ENCODE results near the gene MCCC1. TPM values are rescaled to one million over a fixed set of nuclear protein-coding genes. Genes with fewer than 3 reads are reported as not detected.

The MCCC1 gene
- total and polyA plus RNA-seq, 9 donors, result 11.6 to 18.0 (median 13.6) TPM

DNA sequence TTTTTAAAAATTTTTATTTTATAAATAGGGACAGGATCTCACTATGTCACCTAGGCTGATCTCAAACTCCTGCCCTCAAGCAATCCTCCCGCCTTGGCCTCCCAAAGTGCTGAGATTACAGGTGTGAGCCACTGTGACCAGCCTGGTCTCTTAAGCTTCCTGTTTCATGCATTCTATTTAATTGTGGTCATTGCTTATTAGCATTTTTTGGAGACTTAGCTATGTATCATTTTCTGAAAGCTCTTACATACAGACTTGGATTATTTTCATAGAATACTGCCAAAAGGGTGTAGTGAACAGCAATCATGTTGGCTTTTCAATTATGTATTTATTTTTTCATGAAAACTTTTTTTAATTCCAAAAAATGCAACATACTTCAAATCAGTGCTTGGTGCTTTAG lies 67.5 kb downstream of the MCCC1 start:
- no CpG with 5 or more reads among the region's 1 CpG for WGBS (ENCODE audit: insufficient coverage)
- Histone ChIP-seq H3K27ac (ENCODE audit: low read length) (no peak overlapping the region), H3K4me3 (ENCODE audit: low read length) (no peak overlapping the region), H3K4me1 (ENCODE audit: control insufficient read depth, insufficient read depth, low read length) (no peaks in the 10 kb centered on the region), H3K36me3 (ENCODE audit: control insufficient read depth, insufficient read depth, low read length) (peaks cover 32% of the 10 kb centered on the region), H3K27me3 (ENCODE audit: control insufficient read depth, insufficient read depth, low read length) (no peaks in the 10 kb centered on the region), H3K9me3 (replicated peaks; ENCODE audit: control insufficient read depth, low read depth, low read length) (peaks cover 6% of the 10 kb centered on the region)
- no peak for DNase-seq

GRCh38 chr3:183028416-183028815 lies 70.9 kb downstream of the MCCC1 start:
- 100% methylated on average over 1 of the region's 3 CpGs for WGBS (ENCODE audit: insufficient coverage)
- no peak for DNase-seq
- Histone ChIP-seq H3K27me3 (ENCODE audit: control insufficient read depth, insufficient read depth, low read length) (no peaks in the 10 kb centered on the region), H3K4me3 (ENCODE audit: low read length) (no peak overlapping the region), H3K27ac (ENCODE audit: low read length) (no peak overlapping the region), H3K4me1 (ENCODE audit: control insufficient read depth, insufficient read depth, low read length) (no peaks in the 10 kb centered on the region), H3K9me3 (replicated peaks; ENCODE audit: control insufficient read depth, low read depth, low read length) (peaks cover 6% of the 10 kb centered on the region), H3K36me3 (ENCODE audit: control insufficient read depth, insufficient read depth, low read length) (peaks cover 25% of the 10 kb centered on the region)

- Histone ChIP-seq H3K4me3 (ENCODE audit: low read length) (no peak overlapping the region), H3K9me3 (replicated peaks; ENCODE audit: control insufficient read depth, low read depth, low read length) (peaks cover 6% of the 10 kb centered on the region), H3K36me3 (ENCODE audit: control insufficient read depth, insufficient read depth, low read length) (peaks cover 18% of the 10 kb centered on the region), H3K27me3 (ENCODE audit: control insufficient read depth, insufficient read depth, low read length) (no peaks in the 10 kb centered on the region), H3K27ac (ENCODE audit: low read length) (no peak overlapping the region), H3K4me1 (ENCODE audit: control insufficient read depth, insufficient read depth, low read length) (no peaks in the 10 kb centered on the region)
- WGBS (ENCODE audit: insufficient coverage), result no CpG with 5 or more reads among the region's 1 CpG
- DNase-seq, result no peak
These were observed 72.0 kb downstream of the MCCC1 start for GRCh38 chr3:183027276-183027675.

DNA sequence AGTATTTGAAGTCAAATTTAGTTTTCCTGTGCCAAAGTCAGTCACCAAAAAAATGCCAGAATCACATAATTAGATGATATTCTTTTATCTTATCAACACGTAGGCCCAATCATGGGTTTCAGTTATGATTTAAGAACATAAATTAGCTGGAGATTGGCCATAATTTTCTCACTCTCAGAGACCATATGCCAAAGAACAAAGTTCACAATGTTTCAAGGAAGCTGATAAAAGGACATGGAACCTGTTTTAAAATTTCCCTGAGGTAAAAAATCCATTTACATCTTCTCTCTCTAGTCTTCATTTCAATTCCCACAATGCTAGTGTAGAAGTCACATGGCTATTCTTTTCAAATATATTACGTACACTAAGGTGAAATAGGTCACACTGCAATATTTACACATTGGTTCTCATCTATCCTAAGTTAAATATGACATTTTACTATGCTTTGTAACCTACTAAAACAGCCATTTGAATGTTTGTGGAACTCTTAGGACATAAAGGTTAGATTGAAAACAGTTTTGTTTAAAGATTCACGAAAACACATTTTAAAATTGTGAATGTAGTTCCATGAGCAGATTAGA lies 76.3 kb downstream of the MCCC1 start:
- Histone ChIP-seq H3K9me3 (replicated peaks; ENCODE audit: control insufficient read depth, low read depth, low read length) (peaks cover 2% of the 10 kb centered on the region), H3K4me3 (ENCODE audit: low read length) (no peak overlapping the region), H3K4me1 (ENCODE audit: control insufficient read depth, insufficient read depth, low read length) (no peaks in the 10 kb centered on the region), H3K27me3 (ENCODE audit: control insufficient read depth, insufficient read depth, low read length) (no peaks in the 10 kb centered on the region), H3K27ac (ENCODE audit: low read length) (no peak overlapping the region), H3K36me3 (ENCODE audit: control insufficient read depth, insufficient read depth, low read length) (peaks cover 26% of the 10 kb centered on the region)
- no peak for DNase-seq
- WGBS (ENCODE audit: insufficient coverage), result no CpG with 5 or more reads among the region's 3 CpGs

DNA sequence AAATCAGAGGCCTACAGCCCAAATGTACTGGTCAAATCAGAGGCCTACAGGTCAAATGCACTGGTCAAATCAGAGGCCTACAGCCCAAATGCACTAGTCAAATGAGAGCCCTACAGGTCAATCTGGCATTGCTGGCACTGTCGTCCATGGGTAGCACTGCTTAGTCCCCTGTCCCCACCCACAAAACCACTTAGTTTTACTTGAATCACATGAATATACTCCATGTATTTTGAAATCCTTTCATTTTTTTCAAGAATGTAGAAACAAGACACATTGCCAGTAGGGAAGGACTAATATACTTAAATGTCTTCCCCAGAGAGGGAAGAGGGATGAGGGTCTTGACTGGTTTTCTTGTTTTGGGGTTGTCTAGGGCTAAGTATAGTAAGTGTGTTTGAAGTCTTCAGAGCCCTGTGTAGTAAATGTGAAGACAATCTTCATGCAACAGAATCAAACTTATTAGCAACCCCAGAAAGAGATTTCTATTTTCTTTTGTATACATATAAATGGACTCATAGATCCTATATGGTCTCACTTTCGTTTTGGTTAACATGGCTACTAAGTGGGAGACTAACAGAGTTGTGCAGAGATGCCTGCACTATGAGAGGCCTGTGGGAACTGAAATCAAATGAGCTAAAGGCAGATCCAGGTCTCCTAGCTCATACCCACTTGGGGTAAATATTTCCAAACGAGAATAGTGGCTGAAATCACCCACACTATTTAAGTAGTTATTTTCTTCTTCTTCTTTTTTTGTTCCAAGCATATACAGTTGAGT lies 80.7 kb downstream of the MCCC1 start:
- 86% methylated on average over 1 of the region's 3 CpGs for WGBS (ENCODE audit: insufficient coverage)
- no peak for DNase-seq
- no peak overlapping the region for H3K27ac ChIP-seq (ENCODE audit: low read length)
- H3K4me1 ChIP-seq (ENCODE audit: control insufficient read depth, insufficient read depth, low read length), result no peaks in the 10 kb centered on the region
- H3K9me3 ChIP-seq (replicated peaks; ENCODE audit: control insufficient read depth, low read depth, low read length), result no peaks in the 10 kb centered on the region
- peaks cover 34% of the 10 kb centered on the region for H3K36me3 ChIP-seq (ENCODE audit: control insufficient read depth, insufficient read depth, low read length)
- no peak overlapping the region for H3K4me3 ChIP-seq (ENCODE audit: low read length)
- H3K27me3 ChIP-seq (ENCODE audit: control insufficient read depth, insufficient read depth, low read length), result no peaks in the 10 kb centered on the region

GRCh38 chr3:183015185-183015584 lies 84.1 kb downstream of the MCCC1 start:
- H3K4me1 ChIP-seq (ENCODE audit: control insufficient read depth, insufficient read depth, low read length), result no peaks in the 10 kb centered on the region
- DNase-seq, result no peak
- H3K4me3 ChIP-seq (ENCODE audit: low read length), result no peak overlapping the region
- WGBS (ENCODE audit: insufficient coverage), result no CpG with 5 or more reads among the region's 2 CpGs
- H3K27me3 ChIP-seq (ENCODE audit: control insufficient read depth, insufficient read depth, low read length), result no peaks in the 10 kb centered on the region
- peaks cover 23% of the 10 kb centered on the region for H3K36me3 ChIP-seq (ENCODE audit: control insufficient read depth, insufficient read depth, low read length)
- no peak overlapping the region for H3K27ac ChIP-seq (ENCODE audit: low read length)
- no peaks in the 10 kb centered on the region for H3K9me3 ChIP-seq (replicated peaks; ENCODE audit: control insufficient read depth, low read depth, low read length)

GRCh38 chr3:183013856-183014255 lies 85.4 kb downstream of the MCCC1 start:
- H3K9me3 ChIP-seq (replicated peaks; ENCODE audit: control insufficient read depth, low read depth, low read length), result no peaks in the 10 kb centered on the region
- no peaks in the 10 kb centered on the region for H3K4me1 ChIP-seq (ENCODE audit: control insufficient read depth, insufficient read depth, low read length)
- H3K36me3 ChIP-seq (ENCODE audit: control insufficient read depth, insufficient read depth, low read length), result peaks cover 17% of the 10 kb centered on the region
- WGBS (ENCODE audit: insufficient coverage), result 85% methylated on average over 3 of the region's 6 CpGs
- DNase-seq, result no peak
- H3K27me3 ChIP-seq (ENCODE audit: control insufficient read depth, insufficient read depth, low read length), result no peaks in the 10 kb centered on the region
- H3K27ac ChIP-seq (ENCODE audit: low read length), result no peak overlapping the region
- H3K4me3 ChIP-seq (ENCODE audit: low read length), result no peak overlapping the region

DNA sequence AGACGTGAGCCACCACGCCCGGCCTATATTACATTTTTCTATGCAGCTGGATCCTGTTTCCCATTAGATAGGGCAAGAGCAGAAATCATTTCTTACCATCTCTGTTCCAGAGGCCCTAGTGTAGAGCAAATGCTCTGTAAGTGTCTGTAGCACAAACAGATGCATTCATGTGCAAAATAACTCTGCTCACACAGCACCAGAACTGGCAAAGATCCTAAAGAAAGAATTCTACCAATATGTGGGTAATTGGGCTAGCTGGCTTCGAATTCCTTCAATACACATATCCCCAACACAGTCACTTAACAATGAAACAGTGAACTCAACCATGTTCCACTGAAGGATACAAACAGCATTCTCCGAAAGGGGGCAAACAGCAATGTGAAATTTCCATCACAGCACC lies 86.2 kb downstream of the MCCC1 start:
- WGBS (ENCODE audit: insufficient coverage), result 94% methylated on average over 4 of the region's 5 CpGs
- Histone ChIP-seq H3K9me3 (replicated peaks; ENCODE audit: control insufficient read depth, low read depth, low read length) (no peaks in the 10 kb centered on the region), H3K36me3 (ENCODE audit: control insufficient read depth, insufficient read depth, low read length) (peaks cover 11% of the 10 kb centered on the region), H3K4me1 (ENCODE audit: control insufficient read depth, insufficient read depth, low read length) (no peaks in the 10 kb centered on the region), H3K27ac (ENCODE audit: low read length) (no peak overlapping the region), H3K27me3 (ENCODE audit: control insufficient read depth, insufficient read depth, low read length) (no peaks in the 10 kb centered on the region), H3K4me3 (ENCODE audit: low read length) (no peak overlapping the region)
- DNase-seq, result no peak

GRCh38 chr3:183008800-183009199 lies 90.5 kb downstream of the MCCC1 start:
- no peaks in the 10 kb centered on the region for H3K27me3 ChIP-seq (ENCODE audit: control insufficient read depth, insufficient read depth, low read length)
- no peaks in the 10 kb centered on the region for H3K36me3 ChIP-seq (ENCODE audit: control insufficient read depth, insufficient read depth, low read length)
- H3K4me1 ChIP-seq (ENCODE audit: control insufficient read depth, insufficient read depth, low read length), result no peaks in the 10 kb centered on the region
- H3K27ac ChIP-seq (ENCODE audit: low read length), result no peak overlapping the region
- no peaks in the 10 kb centered on the region for H3K9me3 ChIP-seq (replicated peaks; ENCODE audit: control insufficient read depth, low read depth, low read length)
- no peak overlapping the region for H3K4me3 ChIP-seq (ENCODE audit: low read length)
- DNase-seq, result no peak

GRCh38 chr3:183008303-183008702 lies 91.0 kb downstream of the MCCC1 start:
- no CpG with 5 or more reads among the region's 4 CpGs for whole genome bisulfite sequencing (ENCODE audit: insufficient coverage)

More at GRCh38 chr3:183008303-183008702, 91.0 kb downstream of the MCCC1 start:
- no peaks in the 10 kb centered on the region for H3K4me1 ChIP-seq (ENCODE audit: control insufficient read depth, insufficient read depth, low read length)
- DNase-seq, result no peak
- H3K27me3 ChIP-seq (ENCODE audit: control insufficient read depth, insufficient read depth, low read length), result no peaks in the 10 kb centered on the region
- no peak overlapping the region for H3K4me3 ChIP-seq (ENCODE audit: low read length)
- no peak overlapping the region for H3K27ac ChIP-seq (ENCODE audit: low read length)
- H3K36me3 ChIP-seq (ENCODE audit: control insufficient read depth, insufficient read depth, low read length), result no peaks in the 10 kb centered on the region
- no peaks in the 10 kb centered on the region for H3K9me3 ChIP-seq (replicated peaks; ENCODE audit: control insufficient read depth, low read depth, low read length)
